ENCODE data around the gene GNB2.
"Not testable (repeated sequence)": the region's sequence is repeated elsewhere in the genome, so short reads cannot be mapped to it uniquely, and the experiment has no call there.

GNB2 gene

DNA sequence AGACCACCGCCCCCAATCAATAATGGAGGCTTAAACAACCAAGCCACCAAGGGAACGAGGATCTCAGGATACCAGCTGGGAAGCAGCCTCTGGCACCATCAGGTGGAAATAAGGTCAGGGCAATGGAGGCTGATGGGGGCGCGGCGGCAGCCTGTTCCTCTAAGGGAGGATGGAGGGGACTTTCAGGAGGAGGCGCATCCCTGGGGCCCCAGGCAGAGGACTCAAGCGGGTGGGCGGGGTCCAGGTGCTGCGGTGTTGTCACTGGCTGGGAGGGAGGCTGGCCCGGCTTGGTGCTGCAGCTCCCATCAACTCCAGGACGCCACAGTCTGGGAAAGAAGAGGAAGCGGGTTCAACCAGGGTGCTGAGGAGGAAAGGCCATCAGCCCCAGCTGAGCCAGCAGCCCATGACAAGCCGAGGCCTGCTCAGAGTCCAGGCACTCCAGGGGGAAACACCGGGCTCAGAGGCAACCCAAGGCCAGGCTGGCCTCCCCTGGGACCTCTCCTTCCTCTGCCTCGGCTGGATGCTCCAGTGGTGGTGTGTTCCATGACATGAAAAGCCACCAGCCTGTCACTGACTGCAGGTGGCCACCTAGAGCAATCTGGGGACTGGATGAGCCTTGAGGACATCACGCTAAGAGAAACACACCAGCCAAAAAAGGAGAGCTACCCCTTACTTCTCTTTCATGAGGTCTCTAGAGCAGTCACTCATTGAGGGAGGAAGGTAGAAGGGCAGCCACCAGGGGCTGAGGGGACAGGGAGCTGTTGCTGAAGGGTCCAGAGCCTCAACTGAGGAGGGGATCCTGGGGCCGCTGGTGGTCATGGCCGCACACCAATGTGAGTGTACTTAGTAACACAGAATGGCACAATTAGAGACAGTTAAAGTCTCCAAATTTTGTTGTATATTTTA, 15.9 kb downstream of the GNB2 start:
- H3K4me3 ChIP-seq (ENCODE audit: low read length): no peak overlapping the region
- no peak for DNase-seq (ENCODE audit: low read depth, low spot score)

DNA sequence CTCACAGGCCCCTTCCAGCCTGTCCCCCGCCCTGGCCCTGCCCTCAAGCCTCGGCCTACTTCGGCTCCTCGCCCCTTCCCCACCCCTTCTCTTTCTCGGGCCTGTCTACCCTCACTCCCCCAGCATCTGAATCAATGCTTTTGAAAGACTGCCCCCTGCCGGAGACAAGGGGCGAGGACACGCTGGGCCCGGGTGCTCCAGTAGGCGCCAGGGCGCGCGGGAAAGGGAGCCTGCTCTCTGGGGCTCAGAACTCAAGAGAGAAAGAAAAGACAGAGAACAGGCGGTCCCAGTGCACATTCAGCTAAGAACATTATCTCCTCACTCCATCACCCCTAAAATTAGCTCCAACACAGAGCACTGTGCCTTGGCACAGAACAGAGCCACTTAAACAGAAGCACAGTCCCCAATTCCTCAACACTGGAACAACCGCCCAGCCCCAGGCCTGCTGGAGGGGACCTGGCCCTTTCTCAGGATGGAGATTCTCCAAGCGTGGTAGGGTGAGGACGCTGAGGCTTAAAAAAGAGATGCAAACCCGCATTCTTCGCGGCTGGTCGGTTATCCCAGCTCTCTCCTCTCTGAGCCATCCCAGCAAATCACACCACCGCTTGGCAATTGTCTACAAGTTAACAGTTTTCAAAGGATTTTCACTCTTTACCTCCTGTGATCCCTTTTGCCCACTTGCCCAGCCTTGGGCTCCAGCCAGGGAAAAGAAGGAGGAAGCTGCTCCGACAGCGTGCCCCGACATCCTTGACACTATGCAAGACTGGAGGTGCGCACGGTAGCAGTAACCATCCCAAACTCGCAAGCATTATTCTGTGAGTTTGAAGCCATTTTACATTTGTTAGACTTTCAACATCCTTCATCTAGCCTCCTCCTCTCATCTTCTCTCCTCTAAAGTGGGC, 18.4 kb downstream of the GNB2 start:
- peak; percentile 68 for DNase-seq (ENCODE audit: low read depth, low spot score)
- peak overlapping the region; percentile 91 for H3K4me3 ChIP-seq (ENCODE audit: low read length)

DNA sequence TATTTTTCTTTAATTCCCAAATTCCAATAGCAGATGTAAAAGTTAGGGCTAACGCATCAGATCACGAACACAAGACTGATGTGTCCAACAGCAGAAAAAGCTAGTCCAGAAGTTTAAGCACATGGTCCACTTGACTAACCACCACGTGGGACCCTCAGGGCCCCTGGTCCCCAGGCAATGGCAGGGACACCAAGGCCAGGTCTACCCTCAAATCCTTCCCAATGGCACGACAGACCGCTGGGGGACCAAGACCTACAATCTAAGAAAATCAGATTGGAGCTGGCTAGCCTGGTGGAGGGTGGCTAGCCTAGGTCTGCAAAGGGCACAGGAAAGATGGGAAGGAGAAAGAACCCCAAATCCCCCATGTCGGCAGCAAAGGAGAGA, 19.0 kb downstream of the GNB2 start:
- H3K4me3 ChIP-seq (ENCODE audit: low read length): peak overlapping the region; percentile 91
- DNase-seq (ENCODE audit: low read depth, low spot score): no peak

DNA sequence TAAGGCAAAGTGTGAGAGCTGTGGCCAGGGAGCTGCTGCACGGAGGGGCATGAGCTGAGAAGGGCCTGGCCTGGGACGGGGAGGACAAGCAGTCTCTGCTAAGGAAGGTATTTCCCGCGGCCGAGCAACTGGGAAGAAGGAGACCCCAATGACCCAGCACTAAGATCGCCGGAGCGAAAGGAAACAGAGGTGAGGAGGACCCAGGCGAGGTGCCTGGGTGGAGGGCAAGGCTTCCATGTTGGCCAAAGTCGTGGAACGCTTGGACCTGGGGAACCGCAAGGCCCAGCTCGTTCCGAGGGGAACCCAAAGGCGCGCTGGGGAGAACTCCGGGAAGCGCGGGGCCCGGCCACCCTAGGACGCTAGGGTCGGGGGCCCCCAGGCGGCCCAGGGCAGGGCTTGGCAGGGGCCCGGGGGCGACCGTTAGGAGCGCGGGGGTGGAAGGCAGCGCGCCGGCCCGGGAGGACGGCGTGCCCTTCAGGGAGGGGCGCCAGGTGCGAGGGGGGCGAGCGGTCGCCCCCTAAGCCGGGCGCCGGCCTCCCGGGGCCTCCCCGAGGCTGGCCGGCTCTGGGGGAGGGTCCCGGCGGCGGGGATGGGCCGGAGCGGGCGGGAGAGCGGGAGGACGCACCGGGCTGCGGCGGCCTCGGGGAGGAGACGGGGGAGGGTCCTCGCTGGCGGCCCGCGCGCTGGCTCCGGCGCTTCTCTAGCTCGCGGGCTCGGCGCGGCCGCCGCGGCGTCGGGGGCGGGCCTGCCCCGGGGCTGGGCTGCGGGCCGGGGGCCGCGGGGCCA, 20.0 kb downstream of the GNB2 start:
- no peak for DNase-seq (ENCODE audit: low read depth, low spot score)

DNA sequence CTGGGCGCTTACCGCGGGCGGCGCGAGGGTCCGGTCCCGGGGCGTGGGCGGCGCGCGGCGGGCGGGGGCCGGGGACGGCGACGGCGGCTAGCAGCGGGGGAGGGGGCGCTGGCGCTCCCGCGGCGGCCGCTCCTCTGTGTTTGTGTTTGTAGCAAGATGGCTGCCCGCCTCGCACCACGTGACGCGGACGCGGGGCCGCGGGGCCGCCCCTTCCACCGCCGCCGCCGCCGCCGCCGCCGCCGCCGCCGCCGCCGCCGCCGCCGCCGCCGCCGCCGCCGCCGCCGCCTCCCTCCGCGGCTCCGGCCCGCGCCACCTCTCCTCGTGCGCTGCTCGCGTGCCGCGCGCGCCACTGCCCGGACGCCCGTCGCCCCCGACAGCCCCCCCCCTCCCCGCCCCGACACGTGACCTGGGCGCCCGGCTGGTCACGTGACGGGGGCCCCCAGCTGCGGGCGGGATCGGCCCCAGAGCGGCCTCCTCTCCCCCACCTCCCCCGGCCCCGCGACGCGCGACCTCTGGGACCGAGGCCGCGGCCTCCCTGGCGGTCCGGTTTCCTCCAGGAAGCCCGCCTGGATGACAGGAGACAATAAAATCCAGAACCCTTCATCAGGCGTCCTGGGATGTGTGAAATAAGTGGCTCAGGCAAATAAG, 20.7 kb downstream of the GNB2 start, which contains the start of gene GIGYF1:
GIGYF1 (minus strand) TSS at position 153 of the 648 bp plus-strand sequence. CDS start 6,012 bp downstream, outside the sequence.
- no peak for DNase-seq (ENCODE audit: low read depth, low spot score)
- H3K4me3 ChIP-seq (ENCODE audit: low read length): peak within 1 kb of the TSS; percentile 91

More for the DNA sequence above, 20.0 kb downstream of the GNB2 start:
- H3K4me3 ChIP-seq (ENCODE audit: low read length): peak overlapping the region; percentile 91

DNA sequence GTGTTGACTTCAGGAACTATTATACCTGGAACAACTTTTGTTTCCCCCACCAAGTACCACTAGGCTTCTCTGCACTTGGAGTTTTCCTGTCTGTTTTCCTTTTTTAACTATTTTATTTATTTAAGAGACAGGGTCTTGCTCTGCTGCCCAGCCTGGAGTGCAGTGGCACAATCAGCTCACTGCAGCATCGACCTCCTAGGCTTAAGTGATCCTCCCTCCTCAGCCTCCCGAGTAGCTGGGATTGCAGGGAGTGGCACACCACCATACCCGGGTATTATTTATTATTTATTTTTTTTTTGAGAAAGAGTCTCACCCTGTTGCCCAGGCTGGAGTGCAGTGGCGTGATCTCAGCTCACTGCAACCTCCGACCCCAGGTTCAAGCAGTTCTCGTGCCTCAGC, 22.6 kb downstream of the GNB2 start:
- H3K4me3 ChIP-seq (ENCODE audit: low read length): no peak overlapping the region
- DNase-seq (ENCODE audit: low read depth, low spot score): no peak

DNA sequence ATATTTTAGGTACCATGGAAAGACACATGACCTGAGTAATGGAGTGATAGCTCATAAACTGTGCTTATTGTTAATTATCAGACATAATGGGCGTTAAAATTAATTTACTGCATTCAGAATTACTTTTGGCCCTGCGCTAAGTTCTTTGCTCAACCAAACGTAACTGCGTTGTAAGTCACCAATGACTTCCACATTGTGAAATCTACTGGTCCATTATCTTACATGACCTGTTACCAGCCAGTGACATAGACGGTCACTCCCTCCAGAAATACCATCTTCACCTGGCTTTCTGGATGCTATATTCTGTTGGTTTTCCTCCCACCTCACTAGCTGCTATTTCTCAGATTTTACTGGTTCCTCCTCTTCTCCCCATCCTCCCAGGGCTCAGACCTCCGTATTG, 25.5 kb downstream of the GNB2 start:
- DNase-seq (ENCODE audit: low read depth, low spot score): no peak
- no peak overlapping the region for H3K4me3 ChIP-seq (ENCODE audit: low read length)

DNA sequence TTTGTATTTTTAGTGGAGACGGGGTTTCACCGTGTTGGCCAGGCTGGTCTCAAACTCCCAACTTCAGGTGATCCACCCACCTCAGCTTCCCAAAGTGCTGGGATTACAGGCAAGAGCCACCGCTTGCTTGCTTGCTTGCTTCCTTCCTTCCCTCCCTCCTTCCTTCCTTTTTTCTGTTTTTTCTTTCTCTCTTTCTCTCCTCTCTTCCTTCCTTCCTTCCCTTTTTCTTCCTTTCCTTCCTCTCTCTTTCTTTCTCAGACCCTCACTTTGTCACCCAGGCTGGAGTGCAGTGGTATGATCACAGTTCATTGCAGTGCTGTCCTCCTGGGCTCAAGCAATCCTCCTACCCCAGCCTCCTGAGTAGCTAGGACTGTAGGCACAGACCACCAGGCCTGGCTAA, 27.5 kb downstream of the GNB2 start:
- not testable (repeated sequence) for DNase-seq (ENCODE audit: low read depth, low spot score); H3K4me3 ChIP-seq (ENCODE audit: low read length)

DNA sequence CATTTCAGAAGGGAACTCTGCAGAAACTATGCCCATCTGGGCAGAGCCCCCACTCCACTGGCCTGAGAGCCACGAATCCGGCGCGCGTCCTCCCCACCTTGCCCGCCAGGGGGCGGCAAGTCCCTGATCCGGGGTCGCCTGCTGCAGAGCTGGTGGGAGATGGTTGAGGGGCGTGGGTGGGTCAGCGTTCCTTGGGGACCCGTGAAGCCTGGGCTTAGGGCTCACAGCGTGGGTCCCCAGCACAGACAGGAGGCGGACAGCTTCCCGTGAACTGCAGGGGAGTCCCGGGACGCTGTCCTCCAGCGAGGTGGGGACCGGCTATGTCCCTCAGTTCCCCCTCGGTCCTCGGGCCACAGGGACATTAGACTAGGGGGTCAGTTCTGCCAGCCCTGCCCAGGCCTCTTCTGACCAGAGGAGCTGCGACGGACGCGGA, 31.8 kb downstream of the GNB2 start:
- H3K4me3 ChIP-seq (ENCODE audit: low read length): peak overlapping the region; percentile 95
- DNase-seq (ENCODE audit: low read depth, low spot score): peak; percentile 44

DNA sequence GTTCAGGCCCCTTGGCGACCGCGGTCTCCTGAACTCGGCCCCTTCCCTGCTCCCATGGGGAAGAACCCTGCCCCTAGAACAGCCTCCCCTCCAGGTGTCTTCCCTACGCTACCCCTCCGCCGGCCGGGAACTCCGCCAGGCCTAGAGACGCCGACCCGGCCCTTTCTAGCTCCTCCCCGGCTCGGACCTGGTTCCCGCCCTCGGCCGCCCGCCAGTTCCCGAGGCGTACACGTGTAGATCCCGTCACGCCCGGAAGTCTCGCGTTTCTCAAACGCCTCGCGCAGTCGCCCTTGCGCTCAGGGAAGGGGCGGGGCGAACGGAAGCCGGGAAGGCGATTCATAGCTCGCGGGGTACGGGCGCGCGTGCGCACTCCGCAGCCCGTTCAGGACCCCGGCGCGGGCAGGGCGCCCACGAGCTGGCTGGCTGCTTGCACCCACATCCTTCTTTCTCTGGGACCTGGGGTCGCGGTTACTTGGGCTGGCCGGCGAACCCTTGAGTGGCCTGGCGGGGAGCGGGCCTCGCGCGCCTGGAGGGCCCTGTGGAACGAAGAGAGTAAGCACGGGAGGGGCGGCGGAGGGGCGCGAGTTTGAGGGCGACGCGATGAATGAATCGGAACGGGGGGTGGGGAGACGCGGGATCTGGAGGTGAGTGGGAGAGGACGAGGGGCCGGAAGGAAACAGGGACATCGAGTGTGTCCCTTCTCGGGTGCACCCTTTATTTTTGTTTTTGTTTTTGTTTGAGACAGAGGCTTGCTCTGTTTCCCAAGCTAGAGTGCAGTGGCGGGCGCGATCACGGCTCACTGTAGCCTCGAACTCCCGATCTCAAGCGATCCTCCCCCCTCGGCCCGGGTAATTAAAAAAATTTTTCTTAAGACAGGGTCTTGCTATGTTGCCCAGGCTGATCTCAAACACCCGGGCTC, 32.5 kb downstream of the GNB2 start, which contains the start of gene POP7:
POP7 (plus strand) TSS at position 369 of the 919 bp plus-strand sequence. CDS start 710 bp downstream, outside the sequence.
- DNase-seq (ENCODE audit: low read depth, low spot score): peak; percentile 96
- peak within 1 kb of the TSS; percentile 95 for H3K4me3 ChIP-seq (ENCODE audit: low read length)

DNA sequence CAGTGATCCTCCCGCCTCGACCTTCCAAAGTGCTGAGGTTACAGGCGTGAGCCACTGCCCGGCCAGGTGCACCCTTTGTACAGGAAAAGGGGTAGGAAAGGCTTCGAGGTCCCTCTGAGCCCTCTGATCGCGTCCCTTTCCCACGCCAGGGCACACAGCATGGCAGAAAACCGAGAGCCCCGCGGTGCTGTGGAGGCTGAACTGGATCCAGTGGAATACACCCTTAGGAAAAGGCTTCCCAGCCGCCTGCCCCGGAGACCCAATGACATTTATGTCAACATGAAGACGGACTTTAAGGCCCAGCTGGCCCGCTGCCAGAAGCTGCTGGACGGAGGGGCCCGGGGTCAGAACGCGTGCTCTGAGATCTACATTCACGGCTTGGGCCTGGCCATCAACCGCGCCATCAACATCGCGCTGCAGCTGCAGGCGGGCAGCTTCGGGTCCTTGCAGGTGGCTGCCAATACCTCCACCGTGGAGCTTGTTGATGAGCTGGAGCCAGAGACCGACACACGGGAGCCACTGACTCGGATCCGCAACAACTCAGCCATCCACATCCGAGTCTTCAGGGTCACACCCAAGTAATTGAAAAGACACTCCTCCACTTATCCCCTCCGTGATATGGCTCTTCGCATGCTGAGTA, 33.3 kb downstream of the GNB2 start:
- H3K4me3 ChIP-seq (ENCODE audit: low read length): peak overlapping the region; percentile 95
- no peak for DNase-seq (ENCODE audit: low read depth, low spot score)

DNA sequence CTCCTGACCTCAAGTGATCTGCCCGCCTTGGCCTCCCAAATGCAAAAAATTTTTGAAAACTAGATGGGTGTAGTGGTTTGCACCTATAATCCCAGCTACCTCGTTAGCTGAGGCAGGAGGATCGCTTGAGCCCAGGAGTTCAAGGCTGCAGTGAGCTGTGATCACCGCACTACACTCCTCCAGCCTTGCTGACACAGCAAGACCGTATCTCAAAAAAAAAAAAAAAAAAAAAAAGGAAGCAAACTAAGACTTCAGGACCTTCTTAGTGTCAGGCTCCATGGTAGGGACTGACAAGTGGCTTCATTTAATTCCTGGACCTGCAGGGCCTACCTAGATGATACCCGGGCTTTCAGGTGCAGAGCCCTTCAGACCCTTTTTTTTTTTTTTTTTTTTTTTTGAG, 34.9 kb downstream of the GNB2 start:
- H3K4me3 ChIP-seq (ENCODE audit: low read length): no peak overlapping the region
- no peak for DNase-seq (ENCODE audit: low read depth, low spot score)

DNA sequence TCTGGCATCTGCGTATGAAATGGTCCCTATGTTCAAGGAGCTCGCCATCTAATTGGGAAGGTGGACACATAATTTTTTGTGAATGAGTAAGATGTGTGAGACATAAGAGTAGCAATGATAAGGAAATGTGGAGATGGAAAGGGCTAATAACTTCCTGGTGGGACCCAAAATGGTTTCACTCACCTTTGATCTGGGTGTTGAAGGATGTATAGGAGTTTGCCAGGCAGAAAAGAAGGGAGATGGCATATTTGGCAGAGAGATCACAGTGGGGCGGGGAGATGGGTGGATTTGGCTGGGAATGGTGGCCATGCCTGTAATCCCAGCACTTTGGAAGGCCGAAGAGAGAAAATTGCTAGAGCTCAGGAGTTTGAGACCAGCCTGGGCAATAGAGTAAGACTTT, 36.9 kb downstream of the GNB2 start:
- DNase-seq (ENCODE audit: low read depth, low spot score): no peak
- H3K4me3 ChIP-seq (ENCODE audit: low read length): no peak overlapping the region

DNA sequence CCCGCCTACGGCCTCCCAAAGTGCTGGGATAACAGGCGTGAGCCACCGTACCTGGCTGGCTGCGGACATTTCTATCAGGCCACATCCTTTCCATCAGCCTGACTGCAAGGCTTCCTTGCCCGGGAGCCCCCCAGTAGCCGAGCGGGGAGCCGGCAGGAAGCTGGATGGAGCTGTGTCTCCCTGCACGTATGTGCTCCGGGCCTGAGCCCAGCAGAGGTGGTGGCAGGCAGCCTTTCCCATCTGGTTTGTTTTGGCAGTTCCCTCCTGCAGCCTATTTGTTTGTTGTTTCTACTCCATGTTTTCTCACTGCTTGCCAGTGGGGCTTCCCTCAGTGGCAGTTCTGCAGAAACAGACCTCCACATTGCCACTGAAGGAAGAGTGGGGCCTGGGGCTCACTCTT, 37.8 kb downstream of the GNB2 start:
- DNase-seq (ENCODE audit: low read depth, low spot score): no peak
- no peak overlapping the region for H3K4me3 ChIP-seq (ENCODE audit: low read length)

DNA sequence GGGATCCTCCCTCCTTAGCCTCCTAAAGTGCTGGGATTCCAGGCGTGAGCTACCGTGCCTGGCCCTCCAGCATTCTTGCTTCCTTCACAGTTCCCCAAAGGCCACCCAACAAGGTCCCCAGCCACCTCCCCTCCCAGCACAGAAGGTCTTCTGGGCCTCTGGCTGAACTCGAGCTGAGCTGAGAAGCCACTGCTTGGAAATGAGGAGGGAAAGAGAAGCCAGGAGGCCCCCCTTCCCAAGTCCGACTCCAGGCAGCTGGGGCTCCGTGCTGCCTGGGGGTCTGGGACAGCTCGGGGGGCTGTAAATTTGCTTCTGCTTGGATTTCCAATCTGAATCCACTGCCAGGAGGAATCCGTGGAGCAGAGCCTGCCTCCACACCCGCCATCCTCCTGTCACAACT, 41.2 kb downstream of the GNB2 start:
- DNase-seq (ENCODE audit: low read depth, low spot score): no peak
- H3K4me3 ChIP-seq (ENCODE audit: low read length): no peak overlapping the region

DNA sequence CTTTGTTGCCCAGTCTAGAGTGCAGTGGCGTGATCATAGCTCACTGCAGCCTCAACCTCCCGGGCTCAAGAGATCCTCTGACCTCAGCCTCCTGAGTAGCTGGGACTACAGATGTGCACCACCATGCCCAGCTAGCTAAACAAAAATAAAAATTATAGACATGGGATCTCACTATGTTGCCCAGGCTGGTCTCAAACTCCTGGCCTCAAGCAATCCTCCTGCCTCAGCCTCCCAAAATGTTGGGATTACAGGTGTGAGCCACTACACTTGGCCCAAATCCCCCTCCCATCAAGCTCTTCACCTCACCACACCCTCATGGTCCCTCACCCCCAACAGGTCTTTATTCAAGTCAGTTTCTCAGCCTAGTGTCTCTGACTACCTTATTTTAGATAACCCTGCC, 43.5 kb downstream of the GNB2 start:
- H3K4me3 ChIP-seq (ENCODE audit: low read length); DNase-seq (ENCODE audit: low read depth, low spot score): not testable (repeated sequence)
